IPS-18c (cell line): Measurements from ENCODE around the gene DAGLB.
"Not testable (repeated sequence)": the region's sequence is repeated elsewhere in the genome, so short reads cannot be mapped to it uniquely, and the experiment has no call there.

ENCODE experiments used
- H3K4me3 ChIP-seq: 2 replicates; pipeline ENCODE4 v1.7.0; 2013; ENCODE audit warnings: low read depth, mild to moderate bottlenecking, low read length, moderate library complexity; ENCODE audit not compliant: insufficient read depth
- H3K9me3 ChIP-seq: one replicate; pipeline ENCODE4 v1.6.1; 2013; ENCODE audit warnings: mild to moderate bottlenecking, low read length, moderate library complexity; ENCODE audit not compliant: control insufficient read depth, insufficient read depth

DAGLB gene

DNA sequence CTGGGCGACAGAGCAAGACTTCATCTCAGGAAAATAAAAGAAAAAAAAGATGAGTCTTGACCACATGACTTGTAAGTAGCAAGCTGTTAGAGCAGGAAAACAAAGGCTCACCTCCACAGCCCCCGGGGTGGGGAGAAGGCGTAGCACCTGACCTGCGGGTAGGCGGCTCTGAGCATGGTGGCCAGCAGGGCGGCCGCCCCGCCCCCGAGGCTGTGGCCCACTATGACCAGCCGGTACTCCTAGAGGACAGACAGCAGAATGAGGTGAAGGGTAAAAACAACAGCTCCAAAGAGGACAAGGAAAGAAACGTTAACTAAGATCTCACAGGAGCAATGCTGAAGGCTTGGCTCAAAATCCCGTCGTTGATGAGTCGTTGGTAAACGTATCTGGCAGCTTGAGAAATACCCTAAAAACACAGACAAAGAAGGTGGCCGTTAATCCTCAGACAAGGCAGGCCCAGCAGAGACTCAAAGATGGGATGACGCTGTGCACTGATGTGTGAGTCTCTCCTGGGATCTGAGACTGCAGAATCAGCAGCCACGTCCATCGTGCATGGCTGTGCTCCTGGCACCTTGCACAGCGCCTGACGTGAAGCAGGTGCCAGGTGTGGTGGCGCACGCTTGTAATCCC lies 31.1 kb downstream of the DAGLB start:
- Histone ChIP-seq H3K9me3 (peaks cover 2% of the 10 kb centered on the region), H3K4me3 (no peak overlapping the region)

DNA sequence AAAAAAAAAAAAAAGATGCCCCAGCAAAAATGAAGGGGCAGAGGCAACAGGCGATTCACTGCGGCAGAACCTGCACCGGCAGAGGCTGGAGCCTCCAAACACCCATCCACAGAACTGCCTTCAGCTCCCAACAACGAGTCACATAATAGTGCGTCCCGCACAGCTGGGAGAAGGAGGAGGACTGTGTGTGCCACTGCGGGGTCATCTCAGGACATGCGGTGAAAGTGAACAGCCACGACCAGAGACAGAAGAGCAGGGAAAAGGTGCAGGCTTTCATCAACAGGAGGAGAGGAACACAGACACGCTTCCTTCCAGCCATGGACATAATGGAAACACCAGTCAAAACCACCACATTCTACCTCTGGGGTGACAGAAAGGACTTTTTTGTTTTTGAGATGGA lies 34.1 kb downstream of the DAGLB start:
- no peak overlapping the region for H3K4me3 ChIP-seq
- H3K9me3 ChIP-seq, result no peaks in the 10 kb centered on the region

DNA sequence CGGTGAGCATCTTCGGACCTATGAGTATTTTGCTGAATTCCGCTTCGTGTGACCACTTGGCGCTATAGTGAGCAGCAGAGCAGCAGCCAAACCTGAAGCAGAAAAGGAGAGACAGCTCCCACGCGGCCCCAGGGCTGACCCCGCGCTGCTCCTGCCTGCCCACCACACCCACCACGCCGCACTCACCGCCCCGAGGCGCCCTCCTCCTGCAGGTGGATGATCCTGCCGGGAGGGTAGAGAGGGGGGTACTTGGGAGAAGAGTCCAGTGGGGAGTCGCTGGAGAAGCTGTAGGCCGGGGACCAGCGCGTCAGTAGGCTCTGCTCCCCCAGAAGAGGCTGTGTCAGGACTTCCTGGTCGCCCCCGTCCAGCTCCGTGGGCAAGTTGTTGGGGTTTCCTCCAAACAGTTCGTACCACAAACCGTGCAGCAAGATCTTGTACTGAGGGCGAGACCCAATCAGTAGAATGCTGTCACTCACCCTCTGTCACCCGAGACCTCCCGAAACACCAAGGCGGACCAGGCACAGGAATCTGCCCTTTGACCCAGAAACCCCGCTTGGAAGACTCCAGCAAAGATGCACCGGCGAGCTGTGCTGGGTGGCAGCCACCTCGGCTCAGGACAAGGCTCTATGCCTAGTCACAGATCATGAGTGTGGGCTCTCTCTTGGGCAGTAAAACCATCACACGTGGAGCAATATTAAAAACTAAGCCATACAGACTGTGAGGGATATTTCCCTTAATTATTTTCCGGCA lies 37.6 kb downstream of the DAGLB start:
- no peak overlapping the region for H3K4me3 ChIP-seq
- H3K9me3 ChIP-seq, result no peaks in the 10 kb centered on the region

DNA sequence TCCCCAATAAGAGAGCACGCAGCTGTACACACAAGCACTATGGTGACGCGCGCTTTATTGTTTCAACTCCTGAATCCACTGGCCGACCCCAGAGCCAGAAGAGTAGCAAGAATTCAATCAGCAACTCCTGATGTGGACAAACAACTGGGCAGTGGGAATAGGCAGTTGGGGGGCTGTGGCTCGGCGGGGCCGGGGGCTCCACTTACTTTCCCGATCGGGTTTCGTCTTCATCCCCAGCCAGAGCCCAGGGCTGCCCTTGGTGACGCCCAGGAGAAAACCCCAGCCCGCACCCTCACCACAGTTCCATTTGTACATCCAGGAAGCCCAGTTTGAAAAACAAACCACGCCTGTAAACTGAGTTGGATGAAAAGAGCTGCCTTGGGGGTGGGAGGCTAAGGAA lies 38.7 kb downstream of the DAGLB start:
- H3K4me3 ChIP-seq, result no peak overlapping the region
- H3K9me3 ChIP-seq, result no peaks in the 10 kb centered on the region

DNA sequence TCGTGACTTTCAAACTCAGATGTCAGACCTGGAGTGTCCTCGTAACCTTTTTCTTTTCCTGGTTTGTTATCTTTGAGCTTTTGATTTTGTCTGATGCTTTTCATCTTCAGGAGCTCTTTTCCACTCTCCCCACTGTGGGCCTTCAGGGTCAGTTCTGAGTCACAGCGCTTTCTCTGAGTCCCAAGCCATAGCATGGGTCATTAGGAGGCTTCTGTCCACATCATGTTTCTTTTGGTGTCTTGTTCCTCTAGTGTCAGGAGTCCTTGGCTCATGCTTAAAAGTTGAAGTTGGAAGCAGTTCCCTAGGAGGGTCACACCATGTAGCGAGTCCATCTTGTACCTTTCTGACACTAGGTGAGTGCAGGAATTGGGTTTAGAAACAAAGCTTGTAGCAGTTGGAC lies 40.3 kb downstream of the DAGLB start:
- no peak overlapping the region for H3K4me3 ChIP-seq
- no peaks in the 10 kb centered on the region for H3K9me3 ChIP-seq

DNA sequence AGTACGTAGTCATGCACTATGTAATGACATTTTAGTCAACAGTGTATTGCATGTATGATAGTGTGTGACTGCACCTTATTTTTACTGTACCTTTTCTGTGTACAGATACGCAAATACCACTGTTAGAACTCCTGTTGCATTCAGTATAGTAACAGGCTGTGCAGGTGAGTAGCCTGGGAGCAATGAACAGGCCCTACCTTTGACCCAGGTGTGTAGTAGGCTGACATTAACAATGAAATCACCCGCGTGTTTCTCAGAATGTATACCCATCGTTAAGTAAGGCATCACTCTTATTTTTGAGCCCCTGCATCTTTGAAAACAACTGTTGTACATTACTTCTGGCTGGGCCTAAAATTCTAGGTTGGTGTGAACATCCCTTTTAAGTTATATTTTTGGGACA lies 41.6 kb downstream of the DAGLB start:
- Histone ChIP-seq H3K4me3 (no peak overlapping the region), H3K9me3 (no peaks in the 10 kb centered on the region)

DNA sequence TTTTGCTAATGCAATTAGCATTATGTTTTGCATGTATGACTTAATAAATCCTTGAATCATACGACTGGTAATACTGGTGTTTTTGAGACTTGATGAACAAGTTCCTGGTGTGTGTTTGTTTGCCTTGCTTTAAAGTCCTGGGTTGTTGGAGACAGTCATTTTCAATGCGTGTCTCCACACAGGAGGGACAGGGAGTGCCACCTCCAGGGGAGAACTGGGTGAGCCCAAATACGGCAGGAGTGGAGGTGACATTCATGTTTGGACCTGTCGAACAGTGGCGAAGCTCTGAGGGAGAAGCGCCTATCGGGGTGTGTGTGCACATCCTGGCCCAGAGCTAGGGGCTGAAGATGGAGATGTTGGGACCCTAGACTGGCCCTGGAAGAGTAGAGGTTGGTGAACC lies 43.8 kb downstream of the DAGLB start:
- H3K4me3 ChIP-seq, result no peak overlapping the region
- no peaks in the 10 kb centered on the region for H3K9me3 ChIP-seq

DNA sequence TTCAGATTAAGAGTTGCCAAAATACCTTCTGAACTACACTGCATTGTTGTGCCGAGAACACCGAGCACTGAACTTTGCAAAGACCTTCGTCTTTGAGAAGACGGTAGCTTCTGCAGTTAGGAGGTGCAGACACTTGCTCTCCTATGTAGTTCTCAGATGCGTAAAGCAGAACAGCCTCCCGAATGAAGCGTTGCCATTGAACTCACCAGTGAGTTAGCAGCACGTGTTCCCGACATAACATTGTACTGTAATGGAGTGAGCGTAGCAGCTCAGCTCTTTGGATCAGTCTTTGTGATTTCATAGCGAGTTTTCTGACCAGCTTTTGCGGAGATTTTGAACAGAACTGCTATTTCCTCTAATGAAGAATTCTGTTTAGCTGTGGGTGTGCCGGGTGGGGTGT lies 45.0 kb downstream of the DAGLB start:
- H3K4me3 ChIP-seq, result no peak overlapping the region
- no peaks in the 10 kb centered on the region for H3K9me3 ChIP-seq

DNA sequence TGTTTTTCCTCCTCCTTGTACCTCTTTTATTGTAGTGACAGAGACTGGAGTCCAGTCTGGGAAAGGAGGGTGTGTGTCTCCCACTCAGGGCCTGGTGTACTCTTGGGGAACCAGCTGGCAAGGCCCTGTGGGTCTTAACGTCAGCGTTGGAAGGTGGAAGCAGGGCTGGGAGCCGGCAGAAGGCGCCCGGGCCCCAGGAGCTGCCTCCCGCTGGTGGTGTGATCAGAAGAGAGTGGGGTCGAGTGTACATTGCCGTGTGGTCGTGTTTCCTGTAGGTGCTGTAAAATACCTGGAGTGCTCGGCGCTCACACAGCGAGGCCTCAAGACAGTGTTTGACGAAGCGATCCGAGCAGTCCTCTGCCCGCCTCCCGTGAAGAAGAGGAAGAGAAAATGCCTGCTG lies 45.7 kb downstream of the DAGLB start:
- no peaks in the 10 kb centered on the region for H3K9me3 ChIP-seq
- no peak overlapping the region for H3K4me3 ChIP-seq

DNA sequence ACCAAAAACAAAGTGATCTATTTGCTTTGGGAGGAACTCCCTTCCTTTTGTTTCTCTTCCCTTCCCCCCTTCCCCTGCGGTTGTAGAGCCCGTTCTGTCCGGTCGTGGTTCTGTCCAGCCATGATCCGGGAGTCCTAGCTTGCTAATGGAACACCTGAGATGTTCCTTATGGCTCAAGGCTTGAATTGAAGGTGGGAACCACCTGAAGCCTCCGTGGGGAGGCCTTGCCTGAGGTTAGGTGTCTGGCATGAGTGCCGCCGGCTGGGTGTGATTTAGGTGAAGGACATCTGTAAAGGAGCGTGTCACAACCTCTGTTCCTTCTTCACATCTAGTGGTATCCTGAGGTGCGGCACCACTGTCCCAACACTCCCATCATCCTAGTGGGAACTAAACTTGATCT lies 46.2 kb downstream of the DAGLB start:
- H3K9me3 ChIP-seq, result no peaks in the 10 kb centered on the region
- H3K4me3 ChIP-seq, result no peak overlapping the region

DNA sequence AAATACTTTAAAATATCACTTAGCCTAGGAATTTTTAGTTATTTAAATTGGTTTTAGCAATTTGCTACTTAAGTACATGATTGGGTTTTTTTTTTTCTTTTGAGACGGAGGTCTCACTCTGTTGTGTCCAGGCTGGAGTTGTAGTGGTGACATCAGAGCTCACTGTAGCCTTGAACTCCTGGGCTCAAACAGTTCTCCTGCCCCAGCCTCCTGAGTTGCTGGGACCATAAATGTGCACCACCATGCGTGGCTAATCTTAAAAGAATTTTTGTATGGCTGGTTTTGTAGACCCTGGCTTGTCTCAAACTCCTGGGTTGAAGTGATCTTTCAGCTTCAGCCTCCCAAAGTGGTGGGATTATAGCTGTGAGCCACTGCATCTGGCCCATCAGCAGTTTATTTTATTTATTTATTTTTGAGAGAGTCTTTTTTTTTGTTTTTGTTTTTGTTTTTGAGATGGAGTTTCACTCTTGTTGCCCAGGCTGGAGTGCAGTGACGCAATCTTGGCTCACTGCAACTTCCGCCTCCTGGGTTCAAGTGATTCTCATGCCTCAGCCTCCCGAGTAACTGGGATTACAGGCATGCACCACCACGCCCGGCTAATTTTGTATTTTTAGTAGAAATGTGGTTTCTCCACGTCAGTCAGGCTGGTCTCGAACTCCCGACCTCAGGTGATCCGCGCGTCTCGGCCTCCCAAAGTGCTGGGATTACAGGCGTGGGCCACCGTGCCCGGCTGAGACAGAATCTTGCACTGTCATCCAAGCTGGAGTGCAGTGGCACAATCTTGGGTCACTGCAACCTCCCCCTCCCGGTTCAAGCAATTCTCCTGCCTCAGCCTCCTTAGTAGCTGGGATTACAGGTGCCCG lies 47.3 kb downstream of the DAGLB start:
- H3K9me3 ChIP-seq, H3K4me3 ChIP-seq: not testable (repeated sequence)

DNA sequence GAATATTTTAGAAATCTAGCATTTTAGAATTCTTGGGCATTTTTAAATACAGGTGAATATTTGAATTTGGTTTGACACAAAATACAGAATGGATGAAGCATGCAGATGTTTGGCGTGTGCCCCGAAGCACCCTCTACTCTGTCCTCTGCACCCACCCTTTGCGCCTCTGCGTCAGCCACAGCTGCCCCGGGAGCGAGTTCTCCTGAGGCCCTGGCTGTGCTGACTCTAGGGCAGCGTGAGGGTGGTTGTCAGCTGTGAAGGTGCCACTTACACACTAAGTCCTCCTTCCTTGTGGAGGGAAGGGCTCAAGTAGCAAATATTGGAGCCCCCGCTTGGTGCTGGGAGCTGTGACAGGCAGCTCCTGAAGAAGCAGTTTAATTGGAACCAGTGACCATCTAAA lies 48.4 kb downstream of the DAGLB start:
- H3K4me3 ChIP-seq, result no peak overlapping the region

DNA sequence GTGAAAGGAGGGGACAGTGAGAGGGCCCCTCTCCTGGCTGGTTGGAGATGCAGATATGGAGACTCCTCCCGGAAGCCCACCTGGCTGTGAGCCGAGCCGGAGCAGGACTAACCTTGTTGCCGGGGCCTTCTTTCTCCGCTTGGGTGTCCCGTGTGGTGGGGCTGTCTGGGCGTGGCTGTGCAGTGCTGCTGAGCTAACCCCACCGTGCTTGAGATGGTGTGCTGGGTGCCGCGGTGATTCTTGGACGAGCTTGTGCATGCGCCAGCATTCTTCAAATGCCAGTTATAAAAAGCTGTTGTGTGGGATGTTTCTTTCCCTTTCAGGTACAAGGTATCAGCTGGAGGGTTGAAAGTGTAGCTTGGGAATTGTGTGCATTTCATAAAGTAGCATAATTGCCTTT lies 48.8 kb downstream of the DAGLB start:
- Histone ChIP-seq H3K4me3 (no peak overlapping the region), H3K9me3 (no peaks in the 10 kb centered on the region)

More for the DNA sequence above, 48.4 kb downstream of the DAGLB start:
- no peaks in the 10 kb centered on the region for H3K9me3 ChIP-seq

DNA sequence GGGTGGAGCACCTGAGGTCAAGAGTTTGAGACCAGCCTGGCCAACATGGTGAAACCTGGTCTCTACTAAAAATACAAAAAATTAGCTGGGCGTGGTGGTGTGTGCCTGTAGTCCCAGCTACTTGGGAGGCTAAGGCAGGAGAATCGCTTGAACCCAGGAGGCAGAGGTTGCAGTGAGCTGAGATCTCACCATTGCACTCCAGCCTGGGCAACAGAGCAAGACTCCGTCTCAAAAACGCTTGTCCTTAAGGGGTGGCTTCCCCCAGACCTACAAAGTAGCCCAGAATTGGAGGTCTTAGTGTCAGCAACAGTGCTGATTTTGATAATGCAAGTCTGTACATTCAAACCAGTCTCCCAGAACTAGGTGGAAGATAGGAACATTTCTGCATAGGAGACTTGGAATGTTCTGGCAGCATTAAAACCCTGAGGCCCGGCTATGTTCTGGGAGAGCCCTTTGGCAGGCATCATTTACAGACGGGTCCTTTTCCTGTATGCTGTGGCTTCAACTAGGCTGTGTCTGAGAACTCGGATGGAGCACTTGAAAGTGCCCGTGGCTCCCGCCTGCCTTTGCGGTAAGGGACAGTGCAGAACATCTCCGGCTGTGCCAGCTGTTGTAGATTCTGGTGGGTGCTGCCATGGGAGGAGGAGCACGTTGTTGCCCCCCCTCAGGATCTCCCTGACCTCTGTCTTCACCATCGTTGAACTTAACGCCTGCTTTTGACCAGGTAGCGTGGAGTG lies 49.8 kb downstream of the DAGLB start:
- not testable (repeated sequence) for H3K4me3 ChIP-seq, H3K9me3 ChIP-seq

DNA sequence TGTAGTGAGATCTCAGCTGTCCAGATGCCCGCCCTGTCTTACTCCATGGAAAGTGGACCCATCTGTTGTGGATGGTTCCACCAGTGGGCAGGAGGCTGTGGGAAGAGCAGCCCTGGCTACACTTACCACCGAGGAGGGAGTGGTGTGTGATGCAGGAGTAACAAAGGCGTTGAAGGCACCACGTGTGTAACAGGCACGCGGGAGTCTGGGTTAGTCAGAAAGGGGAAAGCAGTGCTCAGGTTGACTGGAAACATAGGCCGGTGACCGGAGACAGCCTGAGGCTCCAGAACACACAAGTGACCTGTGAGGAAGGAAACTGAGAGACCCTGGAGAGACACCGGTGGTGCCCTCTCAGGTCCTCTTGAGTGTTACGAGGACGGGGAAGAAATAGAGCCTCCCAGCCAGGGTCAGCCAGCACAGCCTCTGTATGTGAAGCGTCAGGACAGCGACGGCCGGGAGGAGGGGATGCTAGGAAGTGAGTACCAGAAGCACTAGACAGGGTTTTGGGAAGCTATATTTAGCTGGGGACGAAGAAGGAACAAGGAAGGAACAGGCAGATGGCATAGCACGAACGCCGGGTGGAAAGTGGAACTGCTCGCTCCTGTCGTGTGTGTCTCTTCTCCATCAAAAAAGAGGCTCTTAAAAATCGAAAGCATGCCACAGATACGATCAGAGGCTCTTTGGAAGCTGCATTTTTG lies 51.7 kb downstream of the DAGLB start:
- Histone ChIP-seq H3K4me3 (no peak overlapping the region), H3K9me3 (no peaks in the 10 kb centered on the region)

DNA sequence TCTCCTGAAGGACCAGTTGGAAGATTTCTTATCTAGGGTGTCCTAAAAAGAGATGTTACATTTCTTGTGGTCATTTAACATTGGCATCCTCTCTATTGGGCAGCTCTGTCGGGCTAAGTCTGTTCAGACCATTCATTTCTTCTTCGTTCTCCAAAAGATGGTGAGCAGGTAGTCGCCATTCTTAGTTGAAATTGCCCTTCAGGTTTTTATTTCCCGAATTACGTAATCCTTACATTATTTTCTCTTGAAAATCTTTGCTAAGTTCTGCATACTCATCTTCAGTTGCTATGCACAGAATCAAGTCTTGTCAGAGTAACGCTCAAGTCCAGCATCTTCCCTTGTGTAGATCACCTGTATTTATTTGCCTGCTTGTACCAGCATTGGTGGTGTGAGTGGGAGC lies 53.6 kb downstream of the DAGLB start:
- no peak overlapping the region for H3K4me3 ChIP-seq
- H3K9me3 ChIP-seq, result no peaks in the 10 kb centered on the region

DNA sequence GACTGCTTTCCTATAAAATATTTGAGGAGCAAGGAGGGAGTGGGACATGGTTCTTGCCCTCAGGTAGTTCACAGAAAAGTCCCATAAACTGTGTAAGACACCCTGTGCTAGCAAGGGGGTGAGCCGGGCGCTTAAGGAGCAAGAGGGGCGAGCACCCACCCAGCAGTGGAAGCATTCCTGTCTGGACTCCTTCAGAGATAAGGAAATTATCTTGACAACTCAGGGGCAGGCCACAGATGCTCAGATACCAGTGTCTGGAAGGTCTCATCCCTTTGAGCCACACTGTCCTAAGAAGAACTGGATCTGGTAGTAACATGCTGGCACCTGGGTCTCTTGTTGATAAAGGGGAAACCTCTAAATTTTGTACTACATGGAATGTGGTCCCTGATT lies 54.1 kb downstream of the DAGLB start:
- Histone ChIP-seq H3K4me3 (no peak overlapping the region), H3K9me3 (no peaks in the 10 kb centered on the region)
